ENCODE results near the gene DUSP10.

Gene DUSP10

GRCh38 chr1:221690858-221691257, 51.0 kb downstream of the DUSP10 start:
- DNase-seq = no peak

- no peak for DNase-seq
Measured at GRCh38 chr1:221689138-221689537, 52.8 kb downstream of the DUSP10 start.

GRCh38 chr1:221688488-221688843, 53.4 kb downstream of the DUSP10 start:
- DNase-seq = no peak

GRCh38 chr1:221687836-221688487, 53.9 kb downstream of the DUSP10 start:
- no peak for DNase-seq

GRCh38 chr1:221683681-221684080, 58.2 kb downstream of the DUSP10 start:
- no peak for DNase-seq

GRCh38 chr1:221680085-221680484, 61.8 kb downstream of the DUSP10 start:
- no peak for DNase-seq

- no peak for DNase-seq
Measured at GRCh38 chr1:221678014-221678413, 63.9 kb downstream of the DUSP10 start.

- DNase-seq = no peak
Measured at GRCh38 chr1:221675880-221676800, 65.7 kb downstream of the DUSP10 start.

- DNase-seq = no peak
Measured at GRCh38 chr1:221672965-221673364, 68.9 kb downstream of the DUSP10 start.

- no peak for DNase-seq
Measured at GRCh38 chr1:221672239-221672645, 69.6 kb downstream of the DUSP10 start.

- DNase-seq = no peak
Measured at GRCh38 chr1:221670081-221670480, 71.8 kb downstream of the DUSP10 start.

- DNase-seq = no peak
Measured at GRCh38 chr1:221669441-221669840, 72.4 kb downstream of the DUSP10 start.

- DNase-seq = no peak
Measured at GRCh38 chr1:221667504-221667903, 74.4 kb downstream of the DUSP10 start.

- no peak for DNase-seq
Measured at GRCh38 chr1:221664253-221664652, 77.6 kb downstream of the DUSP10 start.

- no peak for DNase-seq
Measured at GRCh38 chr1:221663321-221663720, 78.6 kb downstream of the DUSP10 start.

GRCh38 chr1:221655766-221656305, 86.1 kb downstream of the DUSP10 start:
- DNase-seq = no peak
